OCI-LY1 (cell line): ENCODE measurements around the gene CNTNAP2.

Experiments
- H2AFZ ChIP-seq: fragments of 200-600 bp; sonication (generic), shearing (Covaris generic); 2 replicates; pipeline ENCODE4 v1.6.0; 2014; ENCODE audit warnings: antibody characterized with exemption, mild to moderate bottlenecking, low read length
- H3F3A ChIP-seq: fragments of 200-600 bp; sonication (generic), shearing (Covaris generic); 2 replicates; pipeline ENCODE4 v1.6.0; 2014; ENCODE audit warnings: mild to moderate bottlenecking, antibody characterized with exemption, low read length, moderate library complexity; ENCODE audit not compliant: insufficient read depth
- H3K27ac ChIP-seq: fragments of 200-600 bp; sonication (generic); 2 replicates; pipeline ENCODE4 v1.5.1; 2014; ENCODE audit warnings: low read length, mixed run types, mild to moderate bottlenecking, low read depth; ENCODE audit not compliant: poor library complexity, severe bottlenecking
- H3K27me3 ChIP-seq: fragments of 200-600 bp; sonication (generic); 2 replicates; pipeline ENCODE4 v1.6.0; 2014; ENCODE audit warnings: antibody characterized with exemption, mild to moderate bottlenecking, low read length, moderate library complexity; ENCODE audit not compliant: insufficient read depth
- H3K36me3 ChIP-seq: fragments of 200-600 bp; sonication (generic); 2 replicates; pipeline ENCODE4 v1.6.1; 2014; ENCODE audit warnings: mild to moderate bottlenecking, antibody characterized with exemption, low read length, moderate library complexity, mixed read lengths; ENCODE audit not compliant: insufficient read depth
- H3K4me1 ChIP-seq: fragments of 200-600 bp; sonication (generic); 2 replicates; pipeline ENCODE4 v1.5.1; 2014; ENCODE audit warnings: mild to moderate bottlenecking, low read length, moderate library complexity; ENCODE audit not compliant: insufficient read depth, severe bottlenecking
- H3K4me2 ChIP-seq: fragments of 200-600 bp; sonication (generic), shearing (Covaris generic); 2 replicates; pipeline ENCODE4 v1.6.1; 2014; ENCODE audit warnings: low read length
- H3K4me3 ChIP-seq: fragments of 200-600 bp; sonication (generic); 2 replicates; pipeline ENCODE4 v1.5.1; 2014; ENCODE audit warnings: low read length, low read depth, mild to moderate bottlenecking, mixed read lengths; ENCODE audit not compliant: poor library complexity, severe bottlenecking
- H3K79me2 ChIP-seq: fragments of 200-600 bp; shearing (Covaris generic); 2 replicates; pipeline ENCODE4 v1.6.1; 2016; ENCODE audit warnings: mixed run types, low read length, mixed read lengths; ENCODE audit not compliant: insufficient read depth
- H3K9ac ChIP-seq: fragments of 200-600 bp; sonication (generic), shearing (Covaris generic); 2 replicates; pipeline ENCODE4 v1.6.1; 2014; ENCODE audit warnings: mild to moderate bottlenecking, low read length, mixed read lengths
- H3K9me2 ChIP-seq: fragments of 200-600 bp; sonication (generic), shearing (Covaris generic); 2 replicates; pipeline ENCODE4 v1.6.1; 2014; ENCODE audit warnings: low read depth, mild to moderate bottlenecking, low read length, mixed read lengths
- H3K9me3 ChIP-seq: fragments of 200-600 bp; shearing (Covaris generic); 2 replicates; pipeline ENCODE4 v1.6.1; 2014; ENCODE audit warnings: low read length, mixed read lengths
- H4K20me1 ChIP-seq: fragments of 200-600 bp; sonication (generic), shearing (Covaris generic); 2 replicates; pipeline ENCODE4 v1.6.0; 2016; ENCODE audit warnings: mild to moderate bottlenecking, low read length; ENCODE audit not compliant: insufficient read depth
- CTCF ChIP-seq: fragments of 200-600 bp; sonication (generic), shearing (Covaris generic); IDR thresholded peaks from 2 replicates; pipeline ENCODE4 v1.5.1; 2017; ENCODE audit warnings: mild to moderate bottlenecking, antibody characterized with exemption, low read length, moderate library complexity, mixed read lengths
- EZH2 ChIP-seq: fragments of 200-600 bp; sonication (generic), shearing (Covaris generic); IDR thresholded peaks from 2 replicates; pipeline ENCODE4 v1.8.0; 2017; ENCODE audit warnings: borderline replicate concordance, mixed run types, mild to moderate bottlenecking, antibody characterized with exemption, low read length, moderate library complexity, mixed read lengths

The CNTNAP2 gene

GRCh38 chr7:146094356-146094755 lies 22.2 kb upstream of the CNTNAP2 start:
- peaks cover 60% of the 10 kb centered on the region for H3K4me1 ChIP-seq
- H3K27me3 ChIP-seq: no peaks in the 10 kb centered on the region
- H3K79me2 ChIP-seq: no peaks in the 10 kb centered on the region
- H4K20me1 ChIP-seq: no peaks in the 10 kb centered on the region
- H3K4me3 ChIP-seq: no peak overlapping the region
- no peaks in the 10 kb centered on the region for H3K9me3 ChIP-seq
- no peaks in the 10 kb centered on the region for H3K36me3 ChIP-seq
- no peaks in the 10 kb centered on the region for H3F3A ChIP-seq
- no peak for TF ChIP-seq EZH2
- TF ChIP-seq CTCF: no peak
- H3K4me2 ChIP-seq: no peak overlapping the region
- H3K27ac ChIP-seq: no peak overlapping the region
- no peaks in the 10 kb centered on the region for H3K9me2 ChIP-seq
- peak overlapping the region; percentile 40; the same call in 1 of the 2 replicates for H2AFZ ChIP-seq
- H3K9ac ChIP-seq: no peak overlapping the region

- Histone ChIP-seq H2AFZ (peak overlapping the region; percentile 52; the same call in 1 of the 2 replicates), H3K79me2 (no peaks in the 10 kb centered on the region), H3K4me2 (peak overlapping the region; percentile 15; the same call in 1 of the 2 replicates), H3K27ac (no peak overlapping the region), H3K9me3 (no peaks in the 10 kb centered on the region), H3K4me1 (peaks cover 59% of the 10 kb centered on the region), H3K27me3 (no peaks in the 10 kb centered on the region), H3K9ac (no peak overlapping the region), H4K20me1 (no peaks in the 10 kb centered on the region), H3K4me3 (no peak overlapping the region), H3K9me2 (no peaks in the 10 kb centered on the region), H3K36me3 (no peaks in the 10 kb centered on the region), H3F3A (no peaks in the 10 kb centered on the region)
- TF ChIP-seq CTCF: peak; percentile 89
- no peak for TF ChIP-seq EZH2
These were observed 19.6 kb upstream of the CNTNAP2 start for GRCh38 chr7:146096994-146097393.

- Histone ChIP-seq H3F3A (0 out of 2 replicates have a peak, but pooled peaks cover 5% of the 10 kb centered on the region), H2AFZ (peak overlapping the region; percentile 80), H3K27ac (no peak overlapping the region), H3K9me2 (no peaks in the 10 kb centered on the region), H3K9ac (no peak overlapping the region), H3K9me3 (no peaks in the 10 kb centered on the region), H3K36me3 (no peaks in the 10 kb centered on the region), H4K20me1 (no peaks in the 10 kb centered on the region), H3K79me2 (no peaks in the 10 kb centered on the region), H3K4me3 (peak overlapping the region; percentile 15), H3K4me2 (peak overlapping the region; percentile 50), H3K4me1 (peaks cover 35% of the 10 kb centered on the region), H3K27me3 (no peaks in the 10 kb centered on the region)
- TF ChIP-seq CTCF (no peak), EZH2 (no peak)
These were observed 10.3 kb upstream of the CNTNAP2 start for GRCh38 chr7:146106319-146106718.
